Measurements from ENCODE around the gene DLG1.

GRCh38 chr3:197283045-197283444 is 15.4 kb downstream of the DLG1 start:
- TF ChIP-seq ZNF274 (IDR thresholded peaks at IDR 0.05; ENCODE audit: low read depth, low read length) (no peak), YY1 (IDR thresholded peaks at IDR 0.05; ENCODE audit: insufficient read depth, insufficient read length) (no peak), SUZ12 (IDR thresholded peaks at IDR 0.05; ENCODE audit: extremely low read depth, insufficient read depth, insufficient read length) (no peak)
